DOHH2 (cell line): ENCODE measurements around the gene GMEB2.

Experiments used
- EZH2phosphoT487 ChIP-seq: fragments of 200-600 bp; sonication (generic); IDR thresholded peaks from 2 replicates; pipeline ENCODE4 v1.6.1; 2017; ENCODE audit warnings: borderline replicate concordance, mild to moderate bottlenecking, antibody characterized with exemption, low read length, moderate library complexity, mixed read lengths
- TF ChIP-seq, protein P1 (sequence below): fragments of 200-600 bp; sonication (generic); IDR thresholded peaks from one replicate; pipeline ENCODE4 v1.5.1; 2014; ENCODE audit warnings: antibody characterized with exemption, mild to moderate bottlenecking, low read depth, low read length; ENCODE audit not compliant: poor library complexity, severe bottlenecking

DNA sequence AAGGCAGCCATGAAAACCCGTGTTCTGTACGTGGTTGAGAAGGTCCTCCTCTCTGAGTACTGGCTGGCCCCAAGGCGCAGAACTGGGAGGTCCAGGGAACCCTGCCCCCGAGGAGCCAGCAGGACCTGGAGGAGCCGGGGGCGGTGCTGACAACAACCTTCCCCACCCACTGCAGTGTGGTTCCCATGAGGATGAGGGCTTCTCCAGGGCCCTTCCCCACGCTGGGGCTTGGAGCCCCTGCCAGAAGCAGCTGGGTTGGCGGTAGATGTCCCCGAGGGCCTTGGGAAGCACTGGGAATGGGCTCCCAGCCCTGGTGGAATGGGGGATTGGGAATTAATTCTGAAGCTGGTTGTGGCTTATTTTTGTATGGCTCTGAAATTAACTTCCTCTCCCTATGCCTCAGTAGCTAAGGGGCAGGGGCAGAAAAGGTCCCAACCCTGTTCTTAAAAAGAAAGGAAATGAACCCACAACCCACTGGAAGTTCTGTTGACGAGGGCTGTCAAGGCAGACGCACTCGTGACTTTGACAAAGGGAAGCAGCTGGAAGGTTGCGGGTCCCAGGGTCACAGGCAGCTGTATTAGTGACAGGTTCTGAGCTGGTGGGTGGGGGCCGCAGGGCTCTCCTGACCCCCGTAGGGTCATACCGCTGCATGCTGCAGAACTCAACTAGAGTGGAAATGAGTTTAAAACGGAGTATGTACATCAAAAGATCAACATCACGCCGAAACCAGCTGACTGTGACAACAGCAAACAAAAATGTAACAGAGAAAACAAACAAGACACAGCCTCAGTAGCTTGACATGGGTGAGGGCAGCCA, 38.9 kb downstream of the GMEB2 start:
- TF ChIP-seq, protein P1, sequence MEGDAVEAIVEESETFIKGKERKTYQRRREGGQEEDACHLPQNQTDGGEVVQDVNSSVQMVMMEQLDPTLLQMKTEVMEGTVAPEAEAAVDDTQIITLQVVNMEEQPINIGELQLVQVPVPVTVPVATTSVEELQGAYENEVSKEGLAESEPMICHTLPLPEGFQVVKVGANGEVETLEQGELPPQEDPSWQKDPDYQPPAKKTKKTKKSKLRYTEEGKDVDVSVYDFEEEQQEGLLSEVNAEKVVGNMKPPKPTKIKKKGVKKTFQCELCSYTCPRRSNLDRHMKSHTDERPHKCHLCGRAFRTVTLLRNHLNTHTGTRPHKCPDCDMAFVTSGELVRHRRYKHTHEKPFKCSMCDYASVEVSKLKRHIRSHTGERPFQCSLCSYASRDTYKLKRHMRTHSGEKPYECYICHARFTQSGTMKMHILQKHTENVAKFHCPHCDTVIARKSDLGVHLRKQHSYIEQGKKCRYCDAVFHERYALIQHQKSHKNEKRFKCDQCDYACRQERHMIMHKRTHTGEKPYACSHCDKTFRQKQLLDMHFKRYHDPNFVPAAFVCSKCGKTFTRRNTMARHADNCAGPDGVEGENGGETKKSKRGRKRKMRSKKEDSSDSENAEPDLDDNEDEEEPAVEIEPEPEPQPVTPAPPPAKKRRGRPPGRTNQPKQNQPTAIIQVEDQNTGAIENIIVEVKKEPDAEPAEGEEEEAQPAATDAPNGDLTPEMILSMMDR, result no peak
- TF ChIP-seq EZH2phosphoT487, result no peak
